T1000 (cell line): ENCODE data around the gene ZBTB3.
"Not testable (repeated sequence)": the region's sequence is repeated elsewhere in the genome, so short reads cannot be mapped to it uniquely, and the experiment has no call there.

Experiments used
- DNase-seq: peaks from one replicate; lab custom pipeline; 2025; ENCODE audit warnings: mixed read lengths; lab: John Stamatoyannopoulos, UW

ZBTB3 gene

GRCh38 chr11:62716206-62716605, 37.8 kb downstream of the ZBTB3 start:
- no peak for DNase-seq

- DNase-seq, result no peak
These were observed 38.5 kb downstream of the ZBTB3 start for GRCh38 chr11:62715150-62716130.

GRCh38 chr11:62713343-62713742, 40.6 kb downstream of the ZBTB3 start:
- DNase-seq, result no peak

DNA sequence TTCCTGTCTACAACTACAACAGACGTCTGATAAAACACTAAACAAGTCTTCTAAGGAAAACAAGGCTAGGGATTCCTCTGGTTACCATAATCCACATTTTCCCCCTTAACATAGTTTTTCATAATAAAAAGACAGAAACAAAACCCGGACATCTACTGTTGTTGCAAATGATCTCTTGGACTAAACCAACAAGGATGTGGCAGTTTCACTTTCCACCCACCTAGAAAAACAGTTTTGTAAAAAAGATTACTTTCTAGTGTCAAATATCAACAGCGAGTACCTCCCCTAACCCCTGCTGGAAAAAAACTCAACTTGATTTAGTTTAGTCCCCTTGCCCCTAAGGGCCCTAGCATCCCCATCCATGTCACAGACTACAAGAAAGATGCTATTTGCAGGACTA, 41.1 kb downstream of the ZBTB3 start:
- no peak for DNase-seq

DNA sequence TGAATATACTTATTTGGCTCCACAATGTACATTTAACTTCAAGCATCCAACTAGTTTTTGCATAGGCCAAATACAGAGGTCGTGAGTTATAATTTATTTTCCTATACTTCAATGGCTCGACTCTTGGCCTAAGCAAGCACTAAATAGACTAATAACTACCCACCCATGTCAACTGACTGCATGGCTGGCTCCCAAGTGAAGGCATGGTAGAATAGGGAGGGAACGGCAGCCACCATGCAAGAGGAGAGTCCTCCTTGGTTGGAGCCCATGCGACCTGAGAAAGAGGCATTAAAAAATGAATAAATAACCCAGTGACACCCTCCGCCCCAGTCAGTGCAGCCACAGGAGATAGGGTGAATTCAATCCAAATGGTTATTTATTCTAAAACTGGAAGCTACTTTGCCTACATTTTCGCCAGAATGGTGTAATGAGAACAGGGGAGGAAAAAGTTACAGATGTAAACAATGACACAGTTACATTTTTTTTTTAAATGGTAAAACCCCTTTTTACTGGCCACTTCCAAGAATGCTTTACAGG, 41.6 kb downstream of the ZBTB3 start:
- DNase-seq, result no peak

DNA sequence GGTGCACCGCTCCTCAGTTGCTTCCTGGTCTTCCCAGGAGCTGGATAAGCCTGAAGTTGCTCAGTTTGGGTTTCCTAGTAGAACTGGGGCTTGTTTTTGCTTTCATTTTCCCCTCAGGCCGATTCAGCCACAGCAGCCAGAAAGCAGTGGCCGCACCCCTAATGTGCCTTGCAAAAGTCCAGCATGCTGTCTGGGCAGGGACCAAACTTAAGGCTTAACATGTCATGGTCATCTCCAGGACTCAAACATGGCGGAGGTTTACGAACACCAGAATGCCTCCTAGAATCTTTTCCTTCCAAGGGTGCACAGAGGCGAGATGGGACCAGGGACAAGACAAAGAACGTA, 44.0 kb downstream of the ZBTB3 start:
- no peak for DNase-seq

DNA sequence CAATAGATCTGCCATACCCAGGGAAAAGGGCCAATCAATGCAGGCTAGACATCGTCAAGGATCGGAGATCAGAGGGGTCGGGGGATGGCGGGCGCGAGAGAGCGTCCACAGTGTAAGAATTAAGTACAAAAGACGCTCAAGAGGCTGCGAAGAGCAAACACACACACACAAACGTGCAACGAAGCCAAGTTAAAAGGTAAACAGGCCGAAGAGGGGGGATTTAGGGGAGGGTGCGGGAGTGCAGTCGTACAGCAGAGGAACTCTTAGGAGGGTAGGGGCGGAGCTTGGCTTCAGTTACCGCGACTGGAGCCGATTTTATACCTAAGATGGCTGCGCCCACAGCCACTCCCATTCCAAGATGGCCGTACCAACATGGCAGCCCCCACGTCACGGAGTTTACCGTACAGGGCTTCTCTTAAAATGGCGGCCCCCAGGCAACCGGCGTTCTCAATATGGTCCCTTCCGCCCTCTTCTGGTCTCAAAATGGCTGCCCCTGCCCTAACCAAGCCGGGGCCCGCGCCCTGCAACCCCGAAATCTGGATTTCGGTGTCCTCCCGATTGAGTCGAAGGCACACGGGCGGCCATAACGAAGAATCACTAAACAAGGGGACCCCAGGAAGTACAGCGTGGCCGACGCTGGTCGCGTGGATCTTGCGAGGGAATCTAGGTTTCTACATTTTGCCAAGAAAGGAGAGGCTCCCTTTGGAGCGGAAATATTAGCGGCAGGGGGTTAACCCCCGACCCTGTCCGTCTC, 44.5 kb downstream of the ZBTB3 start:
- DNase-seq, result peak; percentile 89

DNA sequence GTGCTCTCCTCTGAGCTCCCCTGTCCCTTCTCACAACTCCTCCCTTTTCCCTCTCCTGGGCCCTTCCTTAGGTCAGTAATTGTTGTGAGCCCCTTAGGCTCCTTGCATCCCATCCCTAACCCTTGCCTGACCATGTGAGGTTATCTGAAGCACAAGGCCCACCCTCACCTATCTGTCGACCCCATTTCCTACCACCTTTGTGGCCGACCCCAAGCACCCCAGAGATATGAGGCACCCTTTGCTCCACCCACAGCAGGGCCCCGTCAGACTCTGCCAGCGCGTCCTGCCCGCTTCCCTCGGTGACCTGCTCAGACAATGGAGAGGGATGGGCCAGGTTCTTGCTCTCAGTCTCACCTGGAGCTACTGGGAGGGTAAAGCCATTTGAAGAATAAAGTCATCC, 45.2 kb downstream of the ZBTB3 start:
- no peak for DNase-seq

- DNase-seq, result no peak
These were observed 45.6 kb downstream of the ZBTB3 start for GRCh38 chr11:62708392-62708791.

GRCh38 chr11:62707277-62707861, 46.6 kb downstream of the ZBTB3 start, which contains the start of the genes BSCL2 and GNG3:
Gene BSCL2, minus strand, starts transcription at chr11:62707424. Its CDS starts 229 bp downstream, at chr11:62707195.
Gene GNG3, plus strand, starts transcription at chr11:62707676. Its CDS starts 620 bp downstream, at chr11:62708296.
- no peak for DNase-seq

DNA sequence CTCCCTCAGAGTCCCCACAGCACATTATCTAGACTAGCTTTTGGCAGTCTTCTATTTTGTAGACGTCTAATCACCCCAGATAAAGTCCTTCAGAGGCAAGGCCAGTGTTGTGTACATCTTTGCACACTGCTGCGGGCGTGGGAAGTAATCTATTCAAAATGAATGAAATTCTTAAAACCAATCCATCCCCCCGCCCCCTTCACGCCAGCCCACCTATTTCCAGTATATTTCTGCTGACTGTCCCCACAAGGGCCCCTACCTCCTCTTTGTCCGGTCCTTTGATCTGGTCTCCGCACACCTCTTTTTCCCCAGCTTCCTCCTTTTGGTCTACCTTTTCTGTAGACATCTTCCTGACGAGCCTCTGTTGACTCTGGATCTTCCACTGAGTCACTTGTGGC, 47.1 kb downstream of the ZBTB3 start:
- DNase-seq, result no peak

- peak; percentile 96 for DNase-seq
These were observed 47.8 kb downstream of the ZBTB3 start for GRCh38 chr11:62705880-62706849.

DNA sequence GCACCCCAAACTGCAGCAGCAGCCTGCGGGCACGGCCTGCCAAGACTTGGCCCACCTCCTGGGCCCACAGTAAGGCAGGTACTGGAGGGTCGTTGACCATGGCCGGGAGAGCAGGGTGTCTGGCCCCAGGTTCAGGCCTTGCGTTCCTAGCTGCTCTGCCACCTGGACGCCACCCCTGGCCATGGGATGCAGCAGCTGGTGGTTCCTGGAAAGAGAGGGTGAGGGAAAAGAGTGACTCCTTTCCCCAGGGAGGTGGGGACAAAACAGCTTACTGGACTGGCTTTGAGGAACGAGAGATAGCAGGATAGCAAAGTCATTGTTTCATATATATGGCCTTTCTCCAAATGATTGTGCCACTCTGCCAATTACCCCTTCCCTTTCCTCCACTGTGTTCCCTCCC, 48.5 kb downstream of the ZBTB3 start:
- no peak for DNase-seq

- DNase-seq, result not testable (repeated sequence)
These were observed 50.0 kb downstream of the ZBTB3 start for GRCh38 chr11:62703921-62704320.

DNA sequence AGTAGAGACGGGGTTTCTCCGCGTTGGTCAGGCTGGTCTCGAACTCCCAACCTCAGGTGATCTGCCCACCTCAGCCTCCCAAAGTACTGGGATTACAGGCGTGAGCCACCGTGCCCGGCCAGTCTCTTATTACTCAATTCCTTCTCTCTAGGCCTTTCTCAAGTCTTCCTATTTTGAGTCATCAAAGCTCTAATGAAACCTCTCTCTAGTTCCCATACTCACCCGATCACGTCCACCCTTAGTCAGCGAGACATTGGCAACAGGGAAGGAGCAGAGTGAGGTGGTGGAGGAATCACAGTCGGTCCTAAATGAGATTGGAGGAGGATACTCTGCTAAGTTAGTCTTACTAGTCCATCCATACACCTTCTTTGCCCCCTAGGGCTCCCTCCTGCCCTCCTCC, 51.7 kb downstream of the ZBTB3 start:
- no peak for DNase-seq
